Umbilical cord (tissue), 2 donors: Measurements from ENCODE around the gene ASTN1. TPM values are rescaled to one million over a fixed set of nuclear protein-coding genes. Genes with fewer than 3 reads are reported as not detected.

Experiments used
- DNase-seq: peaks from one replicate; pipeline ENCODE4 v3.0.0-alpha.2; 2015; ENCODE audit warnings: low spot score
- total RNA-seq: library from RNA; depleted of rRNA; stranded (reverse); fragments of >200 nt; gene quantifications from one replicate; pipeline ENCODE4 v1.2.3, GENCODE V29; 2014; ENCODE audit warnings: low replicate concordance; ENCODE audit not compliant: insufficient read depth

The ASTN1 gene
- total RNA-seq, 1 donor from 2014 or later = 5.8 TPM

GRCh38 chr1:176993587-176993986 lies 170.9 kb downstream of the ASTN1 start:
- no peak for DNase-seq

GRCh38 chr1:176989754-176990153 lies 174.8 kb downstream of the ASTN1 start:
- peak; percentile 96 for DNase-seq

GRCh38 chr1:176989023-176989422 lies 175.5 kb downstream of the ASTN1 start:
- DNase-seq = peak; percentile 76

GRCh38 chr1:176987016-176987415 lies 177.5 kb downstream of the ASTN1 start:
- peak; percentile 65 for DNase-seq

- DNase-seq = no peak
Observed at GRCh38 chr1:176983731-176984130, 180.8 kb downstream of the ASTN1 start.

- DNase-seq = no peak
Observed at GRCh38 chr1:176976771-176977170, 187.7 kb downstream of the ASTN1 start.

- DNase-seq = no peak
Observed at GRCh38 chr1:176976225-176976624, 188.3 kb downstream of the ASTN1 start.

- DNase-seq = no peak
Observed at GRCh38 chr1:176964687-176965086, 199.8 kb downstream of the ASTN1 start.

GRCh38 chr1:176963181-176963580 lies 201.3 kb downstream of the ASTN1 start:
- DNase-seq = no peak

- no peak for DNase-seq
Observed at GRCh38 chr1:176961678-176962077, 202.8 kb downstream of the ASTN1 start.

GRCh38 chr1:176959191-176959820 lies 205.2 kb downstream of the ASTN1 start:
- DNase-seq = no peak

GRCh38 chr1:176957603-176958002 lies 206.9 kb downstream of the ASTN1 start:
- peak; percentile 25 for DNase-seq

GRCh38 chr1:176954242-176954641 lies 210.3 kb downstream of the ASTN1 start:
- no peak for DNase-seq

- no peak for DNase-seq
Observed at GRCh38 chr1:176950736-176951324, 213.7 kb downstream of the ASTN1 start.

- no peak for DNase-seq
Observed at GRCh38 chr1:176949033-176949662, 215.4 kb downstream of the ASTN1 start.

GRCh38 chr1:176944606-176945005 lies 219.9 kb downstream of the ASTN1 start:
- no peak for DNase-seq

GRCh38 chr1:176943783-176944182 lies 220.7 kb downstream of the ASTN1 start:
- no peak for DNase-seq

GRCh38 chr1:176942346-176942745 lies 222.2 kb downstream of the ASTN1 start:
- no peak for DNase-seq

GRCh38 chr1:176939993-176940392 lies 224.5 kb downstream of the ASTN1 start:
- no peak for DNase-seq

- no peak for DNase-seq
Observed at GRCh38 chr1:176938375-176938774, 226.1 kb downstream of the ASTN1 start.

- DNase-seq = no peak
Observed at GRCh38 chr1:176934370-176934769, 230.1 kb downstream of the ASTN1 start.

GRCh38 chr1:176932114-176933104 lies 232.1 kb downstream of the ASTN1 start:
- no peak for DNase-seq
